Mesenchymal stem cell (in vitro differentiated cells and primary cell): ENCODE measurements around the gene TSKS.

Experiments
- DNase-seq: peaks from one replicate; pipeline ENCODE4 v3.0.0-alpha.2; 2013
- H2AFZ ChIP-seq: one replicate; pipeline ENCODE4 v1.6.1; 2013; ENCODE audit warnings: low read depth, mild to moderate bottlenecking, control low read depth, inconsistent platforms, low read length, moderate library complexity
- H2AK5ac ChIP-seq: 2 replicates; pipeline ENCODE4 v1.6.1; 2013; ENCODE audit warnings: low read length, moderate library complexity, mild to moderate bottlenecking, inconsistent platforms; ENCODE audit not compliant: severe bottlenecking
- H2BK120ac ChIP-seq: one replicate; pipeline ENCODE4 v1.6.1; 2013; ENCODE audit warnings: low read depth, mild to moderate bottlenecking, inconsistent platforms, low read length, moderate library complexity
- H2BK12ac ChIP-seq, 2 experiments: one replicate each; pipeline ENCODE4 v1.6.1; 2013; ENCODE audit warnings: inconsistent platforms in 2 of 2, low read length in 2 of 2, mild to moderate bottlenecking in 2 of 2, moderate library complexity in 2 of 2, control low read depth in 1 of 2
- H2BK15ac ChIP-seq: one replicate; pipeline ENCODE4 v1.6.1; 2013; ENCODE audit warnings: mild to moderate bottlenecking, low read depth, inconsistent platforms; ENCODE audit not compliant: poor library complexity, severe bottlenecking
- H2BK5ac ChIP-seq: 2 replicates; pipeline ENCODE4 v1.6.1; 2013; ENCODE audit warnings: low read depth, mild to moderate bottlenecking, low read length, control low read depth, inconsistent platforms; ENCODE audit not compliant: poor library complexity, severe bottlenecking
- H3K14ac ChIP-seq, 2 experiments: one replicate each; pipeline ENCODE4 v1.6.1; 2013; ENCODE audit warnings: inconsistent platforms in 2 of 2, low read length in 2 of 2, control low read depth in 1 of 2, mild to moderate bottlenecking in 1 of 2, moderate library complexity in 1 of 2
- H3K18ac ChIP-seq, 2 experiments: one replicate each; pipeline ENCODE4 v1.6.1; 2013; ENCODE audit warnings: inconsistent platforms in 2 of 2, low read length in 2 of 2, control low read depth in 1 of 2, low read depth in 1 of 2, mild to moderate bottlenecking in 1 of 2
- H3K23ac ChIP-seq, 2 experiments: one replicate each; pipeline ENCODE4 v1.6.1; 2013; ENCODE audit warnings: inconsistent platforms in 2 of 2, low read length in 2 of 2, mild to moderate bottlenecking in 2 of 2, moderate library complexity in 2 of 2, control low read depth in 1 of 2
- H3K27ac ChIP-seq: 2 replicates; pipeline ENCODE4 v1.5.1; 2013; ENCODE audit warnings: mild to moderate bottlenecking, moderate library complexity, low read length, control low read depth, inconsistent platforms; ENCODE audit not compliant: poor library complexity, severe bottlenecking
- H3K27me3 ChIP-seq, 2 experiments: 2 replicates each; pipeline versions ENCODE4 v1.6.1 to v1.7.0; 2013; ENCODE audit warnings: low read length in 2 of 2, mild to moderate bottlenecking in 2 of 2, moderate library complexity in 2 of 2, control low read depth in 1 of 2, inconsistent platforms in 1 of 2; ENCODE audit not compliant: control insufficient read depth in 1 of 2, insufficient read depth in 1 of 2
- H3K36me3 ChIP-seq, 2 experiments: 2 replicates each; pipeline versions ENCODE4 v1.6.1 to v1.7.0; 2013; ENCODE audit warnings: low read length in 2 of 2, control low read depth in 1 of 2, inconsistent platforms in 1 of 2, low read depth in 1 of 2, mild to moderate bottlenecking in 1 of 2; ENCODE audit not compliant: insufficient read depth in 2 of 2, control insufficient read depth in 1 of 2
- H3K4ac ChIP-seq, 2 experiments: one replicate each; pipeline ENCODE4 v1.6.1; 2013; ENCODE audit warnings: inconsistent platforms in 2 of 2, low read length in 2 of 2, mild to moderate bottlenecking in 2 of 2, moderate library complexity in 2 of 2, control low read depth in 1 of 2, low read depth in 1 of 2
- H3K4me1 ChIP-seq: 2 replicates; pipeline ENCODE4 v1.6.1; 2013; ENCODE audit warnings: low read depth, low read length, control low read depth; ENCODE audit not compliant: control insufficient read depth, insufficient read depth
- H3K4me2 ChIP-seq: 2 replicates; pipeline ENCODE4 v1.6.1; 2013; ENCODE audit warnings: low read length, mild to moderate bottlenecking, inconsistent platforms; ENCODE audit not compliant: poor library complexity, severe bottlenecking
- H3K4me3 ChIP-seq, 2 experiments: 2 replicates each; pipeline versions ENCODE4 v1.5.1 to v1.7.0; 2013; ENCODE audit warnings: low read length in 2 of 2, mild to moderate bottlenecking in 2 of 2, control low read depth in 1 of 2, low read depth in 1 of 2; ENCODE audit not compliant: insufficient read depth in 1 of 2
- H3K79me1 ChIP-seq: replicated peaks from 2 replicates; pipeline ENCODE4 v1.6.1; 2013; ENCODE audit warnings: mild to moderate bottlenecking, control low read depth, low read length, inconsistent platforms; ENCODE audit not compliant: poor library complexity, severe bottlenecking
- H3K9ac ChIP-seq: 2 replicates; pipeline ENCODE4 v1.7.0; 2013; ENCODE audit warnings: mild to moderate bottlenecking, low read length, moderate library complexity
- H3K9me3 ChIP-seq: 2 replicates; pipeline ENCODE4 v1.7.0; 2013; ENCODE audit warnings: mild to moderate bottlenecking, low read length; ENCODE audit not compliant: control insufficient read depth
- H4K8ac ChIP-seq: one replicate; pipeline ENCODE4 v1.6.1; 2013; ENCODE audit warnings: inconsistent platforms, mild to moderate bottlenecking, low read length, moderate library complexity
- H4K91ac ChIP-seq: one replicate; pipeline ENCODE4 v1.6.1; 2013; ENCODE audit warnings: mild to moderate bottlenecking, low read length, inconsistent platforms
- WGBS: methylation state at CpG from one replicate; pipeline ENCODE4 v1.1.7; 2013; ENCODE audit warnings: mixed read lengths; 5-methylcytosine and 5-hydroxymethylcytosine counted together

TSKS gene

GRCh38 chr19:49700563-49700962 lies 62.5 kb downstream of the TSKS start:
- Histone ChIP-seq H2BK15ac (no peak overlapping the region), H3K27ac (no peak overlapping the region), H3K9me3 (no peaks in the 10 kb centered on the region), H4K91ac (no peak overlapping the region), H3K18ac (no peak overlapping the region), H4K8ac (no peak overlapping the region), H3K4me3 (no peak overlapping the region), H2BK120ac (no peak overlapping the region), H2AK5ac (no peak overlapping the region), H3K4ac (no peak overlapping the region), H3K36me3 (peaks cover 20 to 40% of the 10 kb centered on the region in 2 experiments), H3K14ac (no peak overlapping the region), H2BK5ac (no peak overlapping the region), H3K27me3 (no peaks in the 10 kb centered on the region), H2AFZ (no peak overlapping the region), H3K4me1 (peaks cover 2% of the 10 kb centered on the region), H3K23ac (no peak overlapping the region), H2BK12ac (no peak overlapping the region), H3K4me2 (no peak overlapping the region), H3K79me1 (no peaks in the 10 kb centered on the region), H3K9ac (no peak overlapping the region)
- 75% methylated on average over 11 of the region's 11 CpGs for WGBS
- no peak for DNase-seq

- Histone ChIP-seq H3K18ac (no peak overlapping the region), H2BK15ac (no peak overlapping the region), H3K79me1 (no peaks in the 10 kb centered on the region), H3K27me3 (no peaks in the 10 kb centered on the region), H2BK5ac (no peak overlapping the region), H3K23ac (no peak overlapping the region), H4K91ac (no peak overlapping the region), H3K36me3 (peaks cover 11 to 29% of the 10 kb centered on the region in 2 experiments), H3K4ac (no peak overlapping the region), H2AK5ac (no peak overlapping the region), H3K9me3 (no peaks in the 10 kb centered on the region), H3K9ac (no peak overlapping the region), H3K27ac (no peak overlapping the region), H3K4me1 (peaks cover 2% of the 10 kb centered on the region), H3K4me2 (no peak overlapping the region), H2BK120ac (no peak overlapping the region), H3K4me3 (no peak overlapping the region), H2BK12ac (no peak overlapping the region), H4K8ac (no peak overlapping the region), H2AFZ (no peak overlapping the region), H3K14ac (no peak overlapping the region)
- WGBS: 93% methylated on average over 4 of the region's 5 CpGs
- no peak for DNase-seq
Observed at GRCh38 chr19:49699364-49699763, 63.7 kb downstream of the TSKS start.

GRCh38 chr19:49696865-49697264 lies 66.2 kb downstream of the TSKS start:
- H2AFZ ChIP-seq: no peak overlapping the region
- H2BK12ac ChIP-seq: no peak overlapping the region
- H3K4me1 ChIP-seq: peaks cover 4% of the 10 kb centered on the region
- H3K4ac ChIP-seq: no peak overlapping the region
- peaks cover 4% of the 10 kb centered on the region for H3K79me1 ChIP-seq
- H3K36me3 ChIP-seq: peaks cover 8 to 22% of the 10 kb centered on the region in 2 experiments
- DNase-seq: no peak
- H3K27ac ChIP-seq: no peak overlapping the region
- no peak overlapping the region for H4K91ac ChIP-seq
- WGBS: 84% methylated on average over 6 of the region's 7 CpGs
- no peak overlapping the region for H4K8ac ChIP-seq
- no peaks in the 10 kb centered on the region for H3K27me3 ChIP-seq
- H2AK5ac ChIP-seq: no peak overlapping the region
- H3K14ac ChIP-seq: no peak overlapping the region
- no peak overlapping the region for H3K23ac ChIP-seq
- no peak overlapping the region for H2BK15ac ChIP-seq
- no peak overlapping the region for H3K4me2 ChIP-seq
- no peak overlapping the region for H2BK120ac ChIP-seq
- H3K4me3 ChIP-seq: no peak overlapping the region
- no peak overlapping the region for H2BK5ac ChIP-seq
- no peak overlapping the region for H3K18ac ChIP-seq
- no peak overlapping the region for H3K9ac ChIP-seq
- H3K9me3 ChIP-seq: no peaks in the 10 kb centered on the region

- H3K4ac ChIP-seq: no peak overlapping the region
- H3K14ac ChIP-seq: no peak overlapping the region
- H3K4me3 ChIP-seq: no peak overlapping the region
- no peak overlapping the region for H2BK120ac ChIP-seq
- H2BK12ac ChIP-seq: no peak overlapping the region
- H3K27me3 ChIP-seq: no peaks in the 10 kb centered on the region
- H3K9ac ChIP-seq: no peak overlapping the region
- no peak overlapping the region for H2BK15ac ChIP-seq
- H3K36me3 ChIP-seq: peaks cover 8 to 17% of the 10 kb centered on the region in 2 experiments
- no peak overlapping the region for H3K18ac ChIP-seq
- no peak overlapping the region for H2AK5ac ChIP-seq
- 98% methylated on average over 4 of the region's 6 CpGs for WGBS
- no peak overlapping the region for H3K27ac ChIP-seq
- H2AFZ ChIP-seq: no peak overlapping the region
- H2BK5ac ChIP-seq: no peak overlapping the region
- no peak overlapping the region for H4K8ac ChIP-seq
- peaks cover 7% of the 10 kb centered on the region for H3K4me1 ChIP-seq
- H3K23ac ChIP-seq: no peak overlapping the region
- H4K91ac ChIP-seq: no peak overlapping the region
- no peaks in the 10 kb centered on the region for H3K9me3 ChIP-seq
- no peak for DNase-seq
- H3K79me1 ChIP-seq: peaks cover 4% of the 10 kb centered on the region
- H3K4me2 ChIP-seq: no peak overlapping the region
Observed at GRCh38 chr19:49696115-49696514, 67.0 kb downstream of the TSKS start.
